ENCODE results near the gene MAMDC4.

The MAMDC4 gene

DNA sequence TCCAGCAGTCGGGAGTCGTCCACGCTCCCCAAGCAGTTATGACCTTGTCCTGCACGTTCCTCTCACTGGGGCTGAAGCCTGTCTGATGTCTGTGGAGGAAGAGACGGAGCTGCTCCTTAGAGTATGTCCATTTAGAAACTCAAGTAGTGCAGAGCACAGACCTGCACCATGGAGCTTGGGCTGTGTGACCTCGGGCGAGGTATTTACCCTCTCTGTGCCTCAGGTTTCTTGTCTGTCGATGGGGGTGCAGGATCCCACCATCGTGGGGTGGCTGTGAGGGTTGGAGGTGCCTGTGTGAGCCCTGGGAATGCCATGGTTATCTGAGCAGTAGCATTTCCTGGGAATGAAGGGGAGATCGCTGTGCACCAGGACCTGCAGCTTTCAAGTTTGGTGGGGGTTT lies 48.4 kb downstream of the MAMDC4 start:
- peak overlapping the region in 2 of 11 experiments; percentile 26 to 42; a peak in 1 of 22 replicates for H3K9ac ChIP-seq
- no peak overlapping the region for H3K4me3 ChIP-seq
- peaks cover 63 to 98% (median 91%) of the 10 kb centered on the region in 11 experiments for H3K36me3 ChIP-seq
- no peak for TF ChIP-seq Cebpa-rat (IDR thresholded peaks at IDR 0.05)
- H3K27ac ChIP-seq = no peak overlapping the region
- H3K27me3 ChIP-seq = no peaks in the 10 kb centered on the region
- H4K20me1 ChIP-seq = peaks cover 36 to 97% (median 82%) of the 10 kb centered on the region in 11 experiments; a peak in 21 of 22 replicates
- no peak overlapping the region for H3K4me2 ChIP-seq
- peaks cover 15 to 27% (median 23%) of the 10 kb centered on the region in 10 experiments for H3K4me1 ChIP-seq
- no peaks in the 10 kb centered on the region; a peak in 1 of 22 replicates for H3K9me3 ChIP-seq (replicated peaks in 1 of 11)

GRCh38 chr9:136900988-136901515 lies 48.9 kb downstream of the MAMDC4 start:
- no peaks in the 10 kb centered on the region; a peak in 1 of 22 replicates for H3K9me3 ChIP-seq (replicated peaks in 1 of 11)
- peak overlapping the region in 8 of 11 experiments; percentile 6 to 42 (median 30); a peak in 7 of 22 replicates for H3K9ac ChIP-seq
- H3K4me3 ChIP-seq = no peak overlapping the region
- H3K4me1 ChIP-seq = peaks cover 15 to 30% (median 23%) of the 10 kb centered on the region in 10 experiments
- TF ChIP-seq Cebpa-rat (IDR thresholded peaks at IDR 0.05) = no peak
- H3K4me2 ChIP-seq = peak overlapping the region in 7 of 11 experiments; percentile 24 to 53 (median 40); a peak in 7 of 22 replicates
- H3K27me3 ChIP-seq = no peaks in the 10 kb centered on the region
- H3K27ac ChIP-seq = peak overlapping the region in 3 of 11 experiments; percentile 10 to 54 (median 48); a peak in 3 of 22 replicates
- H3K36me3 ChIP-seq = peaks cover 68 to 98% (median 93%) of the 10 kb centered on the region in 11 experiments
- H4K20me1 ChIP-seq = peaks cover 32 to 97% (median 77%) of the 10 kb centered on the region in 11 experiments; a peak in 21 of 22 replicates

DNA sequence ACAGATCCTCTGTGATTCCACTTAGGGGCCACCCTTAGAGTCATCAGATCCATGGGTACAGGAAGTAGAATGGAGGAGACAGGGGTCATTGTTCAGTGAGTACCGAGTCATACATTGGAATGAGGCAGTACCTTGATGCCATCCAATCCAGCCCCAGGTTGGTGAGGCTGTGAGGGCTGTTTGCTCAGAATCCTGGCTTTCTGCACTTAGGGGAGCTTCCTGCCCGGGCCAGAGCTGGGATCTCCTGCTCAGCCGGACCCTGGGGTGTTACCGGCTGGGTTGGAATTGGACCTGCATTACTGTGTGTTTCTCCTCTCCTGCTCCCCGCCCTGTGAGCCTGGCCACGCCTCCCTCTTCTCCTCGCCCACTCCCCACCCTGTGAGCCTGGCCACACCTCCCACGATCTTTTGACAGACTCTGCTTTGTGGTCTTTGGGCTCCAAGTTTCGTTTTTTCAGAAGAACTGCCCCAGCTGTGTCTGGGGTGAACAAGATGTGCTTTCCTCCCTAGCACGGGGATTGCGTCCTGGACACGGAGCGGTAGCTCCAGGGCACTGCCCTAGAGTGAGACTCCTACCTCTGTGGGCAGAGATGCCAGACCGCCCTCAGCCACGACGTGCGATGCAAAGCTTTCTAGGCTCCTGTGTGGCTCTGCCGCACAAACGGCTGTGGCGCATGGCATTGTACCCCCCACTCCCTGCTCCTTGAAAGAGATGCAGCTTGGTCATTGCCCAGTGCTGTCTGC lies 49.5 kb downstream of the MAMDC4 start:
- Histone ChIP-seq H4K20me1 (peaks cover 26 to 96% (median 75%) of the 10 kb centered on the region in 11 experiments; a peak in 21 of 22 replicates), H3K27ac (peak overlapping the region in 7 of 11 experiments; percentile 10 to 54 (median 21); a peak in 7 of 22 replicates), H3K36me3 (peaks cover 74 to 100% (median 96%) of the 10 kb centered on the region in 11 experiments), H3K9me3 (replicated peaks in 1 of 11) (no peaks in the 10 kb centered on the region; a peak in 1 of 22 replicates), H3K9ac (peak overlapping the region in 10 of 11 experiments; percentile 11 to 42 (median 34); a peak in 10 of 22 replicates), H3K4me2 (peak overlapping the region; percentile 22 to 53 (median 40); a peak in 18 of 22 replicates), H3K4me3 (no peak overlapping the region), H3K4me1 (peaks cover 15 to 31% (median 23%) of the 10 kb centered on the region in 10 experiments), H3K27me3 (no peaks in the 10 kb centered on the region)
- no peak for TF ChIP-seq Cebpa-rat (IDR thresholded peaks at IDR 0.05)

GRCh38 chr9:136902259-136902821 lies 50.2 kb downstream of the MAMDC4 start:
- Histone ChIP-seq H3K27me3 (no peaks in the 10 kb centered on the region), H3K4me1 (peaks cover 15 to 31% (median 23%) of the 10 kb centered on the region in 10 experiments), H4K20me1 (peaks cover 19 to 96% (median 75%) of the 10 kb centered on the region in 11 experiments; a peak in 21 of 22 replicates), H3K9ac (peak overlapping the region in 9 of 11 experiments; percentile 9 to 42 (median 36); a peak in 9 of 22 replicates), H3K36me3 (peaks cover 81 to 100% (median 100%) of the 10 kb centered on the region in 11 experiments), H3K27ac (peak overlapping the region in 7 of 11 experiments; percentile 10 to 54 (median 21); a peak in 6 of 22 replicates), H3K4me3 (no peak overlapping the region), H3K9me3 (replicated peaks in 1 of 11) (no peaks in the 10 kb centered on the region; a peak in 1 of 22 replicates), H3K4me2 (peak overlapping the region; percentile 22 to 53 (median 40); a peak in 16 of 22 replicates)
- TF ChIP-seq Cebpa-rat (IDR thresholded peaks at IDR 0.05) = no peak

DNA sequence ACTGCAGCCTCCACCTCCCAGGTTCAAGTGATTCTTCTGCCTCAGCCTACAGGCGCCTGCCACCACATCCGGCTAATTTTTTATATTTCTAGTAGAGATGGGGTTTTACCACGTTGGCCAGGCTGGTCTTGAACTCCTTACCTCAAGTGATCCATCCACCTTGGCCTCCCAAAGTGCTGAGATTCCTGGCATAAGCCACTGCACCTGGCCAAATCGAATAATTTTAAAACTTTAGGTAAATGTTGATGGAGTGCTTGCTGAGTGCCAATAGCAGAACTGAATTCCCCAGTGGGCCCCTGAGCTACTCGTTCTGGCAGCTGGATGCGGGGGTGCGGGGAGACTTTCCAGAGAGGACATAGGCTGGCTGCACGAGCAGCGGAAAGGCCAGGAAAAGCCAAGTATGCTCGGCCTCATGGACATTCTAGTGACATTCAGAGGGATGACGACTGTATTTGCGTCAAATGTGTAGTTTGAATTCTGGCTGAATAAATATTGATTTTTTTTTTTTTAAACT lies 51.0 kb downstream of the MAMDC4 start:
- TF ChIP-seq Cebpa-rat (IDR thresholded peaks at IDR 0.05) = no peak
- peaks cover 11 to 96% (median 75%) of the 10 kb centered on the region in 11 experiments; a peak in 21 of 22 replicates for H4K20me1 ChIP-seq
- H3K4me3 ChIP-seq = no peak overlapping the region
- H3K4me2 ChIP-seq = no peak overlapping the region; a peak in 1 of 22 replicates
- peak overlapping the region in 1 of 11 experiments; percentile 42; a peak in 1 of 22 replicates for H3K9ac ChIP-seq
- peaks cover 87 to 100% (median 100%) of the 10 kb centered on the region in 11 experiments for H3K36me3 ChIP-seq
- H3K9me3 ChIP-seq (replicated peaks in 1 of 11) = no peaks in the 10 kb centered on the region; a peak in 1 of 22 replicates
- no peak overlapping the region for H3K27ac ChIP-seq
- H3K4me1 ChIP-seq = peaks cover 15 to 31% (median 23%) of the 10 kb centered on the region in 10 experiments
- H3K27me3 ChIP-seq = no peaks in the 10 kb centered on the region

DNA sequence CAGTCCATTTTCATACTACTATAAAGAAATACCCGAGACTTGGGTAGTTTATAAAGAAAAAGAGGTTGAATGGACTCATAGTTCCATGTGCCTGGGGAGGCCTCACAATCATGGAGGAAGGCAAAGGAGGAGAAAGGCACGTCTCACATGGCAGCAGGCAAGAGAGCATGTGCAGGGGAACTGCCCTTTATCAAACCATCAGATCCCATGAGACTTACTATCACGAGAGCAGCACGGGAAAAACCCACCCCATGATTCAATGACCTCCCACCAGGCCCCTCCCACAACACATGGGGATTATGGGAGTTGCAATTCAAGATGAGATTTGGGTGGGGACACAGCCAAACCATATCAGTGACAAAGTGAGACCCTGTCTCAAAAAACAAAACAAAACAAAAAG lies 54.1 kb downstream of the MAMDC4 start:
- Histone ChIP-seq H3K4me1 (peaks cover 13 to 27% (median 15%) of the 10 kb centered on the region in 10 experiments), H3K27me3 (no peaks in the 10 kb centered on the region), H4K20me1 (peaks cover 5 to 96% (median 62%) of the 10 kb centered on the region in 11 experiments; a peak in 20 of 22 replicates), H3K4me2 (no peak overlapping the region), H3K4me3 (no peak overlapping the region), H3K36me3 (peaks cover 84 to 100% (median 100%) of the 10 kb centered on the region in 11 experiments), H3K9me3 (replicated peaks in 1 of 11) (no peaks in the 10 kb centered on the region; a peak in 1 of 22 replicates), H3K9ac (no peak overlapping the region), H3K27ac (no peak overlapping the region)
- TF ChIP-seq Cebpa-rat (IDR thresholded peaks at IDR 0.05) = no peak

DNA sequence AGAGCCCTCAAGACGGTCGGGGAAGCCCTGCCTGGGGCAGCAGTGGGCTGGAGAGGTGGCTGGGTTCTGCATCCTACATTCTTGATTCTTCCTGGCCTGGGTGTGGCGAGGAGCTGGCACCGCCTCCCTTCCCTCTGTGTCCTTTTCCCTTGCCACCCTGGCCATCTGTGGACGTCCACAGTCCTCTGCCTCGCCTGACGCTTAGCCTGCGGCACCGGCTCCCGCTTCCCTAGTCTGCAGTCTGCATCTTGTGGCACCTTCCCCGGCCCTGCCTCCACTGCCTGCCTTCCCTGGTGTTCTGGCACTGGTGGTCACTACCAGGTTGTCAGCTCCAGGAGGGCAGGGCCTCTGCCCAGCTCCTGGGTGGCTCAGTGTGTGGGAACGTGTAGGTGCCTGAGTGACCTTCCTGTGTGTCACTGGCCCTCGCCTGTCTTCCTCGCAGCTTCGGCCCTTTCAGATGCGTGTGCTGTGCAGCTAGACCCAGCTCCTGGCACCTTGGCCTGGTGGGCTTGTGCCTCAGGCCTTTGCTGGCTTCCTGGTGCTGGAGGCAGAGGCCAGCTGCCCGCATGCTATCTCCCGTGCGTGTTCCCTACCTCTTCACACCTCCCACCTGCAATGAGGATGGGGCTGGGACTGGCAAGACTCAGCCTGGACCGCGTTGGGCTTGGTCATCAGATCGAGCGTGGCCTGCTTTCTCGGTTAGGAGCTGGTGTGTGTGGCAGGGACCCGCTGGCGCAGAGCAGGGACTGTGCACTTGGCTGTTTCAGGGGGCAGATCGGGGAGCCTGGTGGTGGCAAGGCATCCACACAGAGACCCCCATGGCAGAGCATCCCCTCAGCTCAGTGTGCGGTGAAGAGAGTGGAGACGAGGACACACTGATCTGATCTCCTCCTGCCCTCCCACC lies 55.1 kb downstream of the MAMDC4 start:
- no peak overlapping the region for H3K4me2 ChIP-seq
- no peaks in the 10 kb centered on the region; a peak in 1 of 22 replicates for H3K9me3 ChIP-seq (replicated peaks in 1 of 11)
- peaks cover under 1 to 90% (median 53%) of the 10 kb centered on the region in 11 experiments; a peak in 20 of 22 replicates for H4K20me1 ChIP-seq
- H3K4me3 ChIP-seq = no peak overlapping the region
- peaks cover 3 to 17% (median 6%) of the 10 kb centered on the region in 10 experiments; a peak in 18 of 20 replicates for H3K4me1 ChIP-seq
- TF ChIP-seq Cebpa-rat (IDR thresholded peaks at IDR 0.05) = no peak
- no peaks in the 10 kb centered on the region for H3K27me3 ChIP-seq
- H3K36me3 ChIP-seq = peaks cover 81 to 100% (median 99%) of the 10 kb centered on the region in 11 experiments
- no peak overlapping the region for H3K27ac ChIP-seq
- peak overlapping the region in 2 of 11 experiments; percentile 1 to 2; a peak in 1 of 22 replicates for H3K9ac ChIP-seq

All from BLaER1 treated with 17β-estradiol and CSF1 and Interleukin-3, amounts not matched to agents 10 nM and 100 nM (cell line).